GM21447 (cell line): ENCODE measurements around the gene ZMYND8.

Experiments
- ATAC-seq: cut with Tn5 transposase; IDR thresholded peaks from one replicate; pipeline ENCODE4 v1.9.1; 2021; ENCODE audit not compliant: unreplicated experiment

ZMYND8 gene

DNA sequence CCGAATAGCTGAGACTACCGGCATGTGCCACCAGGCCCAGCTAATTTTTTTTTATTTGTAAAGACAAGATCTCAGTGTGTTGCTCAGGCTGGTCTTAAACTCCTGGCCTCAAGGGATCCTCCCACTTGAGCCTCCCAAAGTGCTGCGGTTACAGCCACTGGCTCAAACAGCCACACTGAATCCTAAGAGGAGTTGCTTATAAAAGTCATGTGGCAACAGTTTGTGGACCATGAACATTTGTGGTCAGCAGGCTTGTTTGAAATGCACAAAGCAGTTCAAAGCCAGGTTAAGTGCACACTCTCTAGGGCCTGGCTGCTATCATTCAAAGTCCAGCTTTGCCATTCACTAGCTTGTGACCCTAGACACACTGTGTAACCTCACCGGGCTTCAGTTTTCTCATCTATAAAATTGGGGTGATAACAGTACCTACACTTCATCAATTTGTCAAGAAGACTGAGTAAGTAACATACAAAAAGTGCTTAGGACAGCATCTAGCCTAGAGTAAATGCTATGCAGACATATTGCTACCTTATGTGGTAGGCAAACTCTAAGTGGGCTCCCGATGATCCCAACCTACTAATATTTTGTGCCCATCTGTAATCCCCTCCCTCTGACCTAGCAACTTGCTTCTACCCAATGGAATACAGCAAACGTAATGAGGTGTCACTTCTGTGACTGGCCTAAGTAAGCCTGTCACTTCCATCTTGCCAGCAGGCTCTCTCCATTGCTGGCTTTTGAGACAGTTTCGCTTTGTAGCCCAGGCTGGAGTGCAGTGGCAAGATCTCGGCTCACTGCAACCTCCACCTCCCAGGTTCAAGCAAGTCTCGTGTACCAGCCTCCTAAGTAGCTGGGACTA is 122.9 kb downstream of the ZMYND8 start:
- ATAC-seq = no peak

DNA sequence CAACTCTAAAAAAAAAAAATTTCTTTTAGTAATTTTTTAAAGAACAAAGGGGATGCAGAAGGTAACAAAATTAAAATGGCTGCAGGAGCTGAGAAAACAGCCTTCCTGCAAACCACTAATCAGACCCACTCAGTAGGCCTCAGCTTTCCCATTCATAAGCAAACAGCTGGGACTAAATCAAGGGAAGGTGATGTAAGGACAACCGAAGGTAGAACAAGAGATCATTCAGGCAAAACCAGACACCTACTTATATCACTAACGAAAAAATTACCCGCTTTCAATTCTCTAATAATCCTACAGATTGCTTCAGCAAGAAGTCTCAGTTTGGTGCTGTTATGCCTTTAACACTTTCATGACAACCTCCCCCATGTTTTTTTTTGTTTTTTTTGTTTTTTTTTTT is 124.0 kb downstream of the ZMYND8 start:
- ATAC-seq = no peak

DNA sequence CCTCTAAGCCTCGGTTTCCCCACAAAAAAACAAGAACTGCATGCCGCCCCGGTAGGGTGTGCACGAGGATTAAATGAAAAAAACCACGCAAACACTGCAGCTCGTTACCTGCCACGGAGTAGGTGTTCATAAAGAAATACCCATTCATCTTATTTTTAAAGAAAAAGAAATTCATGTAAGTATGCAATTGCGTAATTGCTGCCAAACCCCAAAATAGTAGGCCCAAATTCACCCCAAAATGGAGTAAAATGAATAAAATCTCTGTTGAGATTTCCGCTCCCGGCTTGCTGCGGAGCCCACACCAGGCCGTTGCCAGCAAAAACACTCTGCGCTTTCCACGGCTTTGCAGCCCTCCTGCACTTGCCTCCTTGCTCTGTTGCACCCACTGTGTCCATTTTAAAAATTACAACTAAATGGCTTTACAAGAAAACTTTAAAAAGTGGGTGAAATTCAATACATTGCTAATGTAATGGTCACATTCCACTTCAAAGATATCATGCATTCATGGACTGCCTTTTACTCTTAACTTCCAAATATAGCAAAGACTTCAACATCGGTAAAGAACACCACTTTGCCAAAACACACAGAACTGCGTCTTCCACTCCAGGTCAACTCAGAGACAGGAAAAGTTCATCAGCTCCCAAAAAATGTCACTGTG is 125.0 kb downstream of the ZMYND8 start:
- ATAC-seq = no peak

GRCh38 chr20:47230811-47231256 is 125.7 kb downstream of the ZMYND8 start:
- ATAC-seq = no peak

DNA sequence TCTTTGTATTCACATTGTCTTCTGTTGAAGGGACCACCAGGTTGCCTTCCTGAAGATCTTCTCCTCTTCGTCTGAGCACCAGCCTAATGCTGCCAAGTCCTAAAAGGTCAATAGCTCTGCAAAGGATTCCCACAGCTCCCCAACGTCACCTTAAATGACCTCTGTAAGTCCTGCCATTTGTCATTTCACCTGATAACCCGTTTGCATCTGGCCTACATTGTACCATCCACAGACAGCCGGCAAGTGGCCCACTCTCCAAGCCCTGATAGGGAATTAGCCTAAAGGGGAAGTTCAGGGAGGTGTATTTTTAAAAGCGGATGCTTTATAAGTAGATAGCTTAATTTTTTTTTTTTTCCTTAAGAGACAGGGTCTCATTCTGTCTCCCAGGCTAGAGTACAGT is 127.8 kb downstream of the ZMYND8 start:
- ATAC-seq = no peak

- ATAC-seq = no peak
Measured at GRCh38 chr20:47227576-47227975, 128.9 kb downstream of the ZMYND8 start.

GRCh38 chr20:47227119-47227518 is 129.4 kb downstream of the ZMYND8 start:
- ATAC-seq = no peak

DNA sequence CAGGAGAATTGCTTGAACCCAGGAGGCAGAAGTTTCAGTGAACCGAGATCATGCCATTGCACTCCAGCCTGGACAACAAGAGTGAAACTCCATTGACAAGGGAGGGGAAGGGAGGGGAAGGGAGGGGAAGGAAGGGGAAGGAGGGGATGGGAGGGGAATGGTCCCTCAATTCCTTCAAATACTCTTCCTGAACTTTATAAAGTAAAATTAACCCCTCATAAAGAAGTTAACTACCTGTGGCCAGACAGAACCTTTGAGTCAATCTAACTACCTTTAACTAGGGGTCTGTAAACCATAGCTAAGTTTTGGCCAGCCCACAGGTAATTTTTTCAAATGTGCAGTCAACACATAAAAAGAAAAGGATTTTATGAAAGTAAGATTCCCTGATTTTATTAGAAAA is 131.0 kb downstream of the ZMYND8 start:
- no peak for ATAC-seq

GRCh38 chr20:47224857-47225256 is 131.6 kb downstream of the ZMYND8 start:
- no peak for ATAC-seq

GRCh38 chr20:47224300-47224791 is 132.2 kb downstream of the ZMYND8 start:
- ATAC-seq = no peak

GRCh38 chr20:47223896-47224295 is 132.6 kb downstream of the ZMYND8 start:
- ATAC-seq = no peak

DNA sequence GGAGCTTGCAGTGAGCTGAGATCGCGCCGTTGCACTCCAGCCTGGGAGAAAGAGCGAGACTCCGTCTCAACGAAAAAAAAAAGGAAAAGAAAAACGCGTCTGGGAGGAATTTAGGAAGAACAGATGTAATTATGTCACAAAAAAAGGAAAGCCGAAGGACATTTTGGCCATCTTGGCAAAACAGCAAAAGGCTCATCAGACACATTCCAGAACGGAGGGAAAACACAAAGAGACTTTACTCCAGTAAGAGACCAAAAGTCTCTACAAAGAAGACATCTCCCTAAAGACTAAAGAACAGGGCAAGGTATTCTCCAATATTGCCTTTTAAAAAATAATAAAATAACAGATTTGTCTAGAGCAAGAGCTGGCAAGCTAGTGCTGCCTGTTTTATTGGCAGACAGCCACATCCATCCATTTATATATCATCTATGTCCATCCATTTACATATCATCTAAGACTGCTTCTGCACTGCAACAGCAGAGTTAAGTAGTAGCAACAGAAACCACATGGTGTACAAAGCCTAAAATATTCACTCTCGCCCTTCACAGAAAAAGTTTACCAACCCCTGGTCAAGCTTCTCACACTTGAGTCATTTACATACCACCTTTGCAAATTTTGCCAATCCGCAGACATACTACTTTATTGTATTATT is 133.9 kb downstream of the ZMYND8 start:
- ATAC-seq = no peak

DNA sequence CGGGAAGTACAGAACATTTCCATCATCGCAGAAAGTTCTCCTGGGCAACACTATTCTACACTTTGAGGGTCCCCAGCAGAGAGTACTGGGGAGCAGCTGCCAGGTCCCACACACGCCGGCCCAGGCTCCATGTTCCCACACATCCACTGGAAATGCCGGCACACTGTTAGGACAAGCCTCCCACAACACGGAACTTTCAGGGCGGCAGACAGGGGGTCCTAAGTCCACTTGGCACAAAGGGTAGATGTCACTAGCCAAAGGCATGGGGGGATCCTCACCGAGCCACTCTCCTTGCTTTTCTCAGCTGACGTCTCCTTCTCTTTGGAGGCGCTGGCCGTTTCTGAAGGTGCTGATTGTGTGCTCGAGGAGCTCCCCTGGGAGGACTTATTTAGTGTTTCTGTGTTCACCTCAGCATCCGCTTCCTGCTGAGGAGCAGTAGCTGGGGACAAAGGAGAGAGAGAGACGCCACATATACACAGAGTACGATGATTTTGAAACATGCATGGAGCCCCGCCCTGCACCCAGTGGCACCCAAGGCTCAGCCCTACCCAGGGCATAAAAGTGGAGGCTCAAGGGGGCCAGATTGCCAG is 135.4 kb downstream of the ZMYND8 start:
- no peak for ATAC-seq

- no peak for ATAC-seq
Measured at GRCh38 chr20:47220161-47220582, 136.3 kb downstream of the ZMYND8 start.

GRCh38 chr20:47217482-47218446 is 138.7 kb downstream of the ZMYND8 start:
- ATAC-seq = no peak

DNA sequence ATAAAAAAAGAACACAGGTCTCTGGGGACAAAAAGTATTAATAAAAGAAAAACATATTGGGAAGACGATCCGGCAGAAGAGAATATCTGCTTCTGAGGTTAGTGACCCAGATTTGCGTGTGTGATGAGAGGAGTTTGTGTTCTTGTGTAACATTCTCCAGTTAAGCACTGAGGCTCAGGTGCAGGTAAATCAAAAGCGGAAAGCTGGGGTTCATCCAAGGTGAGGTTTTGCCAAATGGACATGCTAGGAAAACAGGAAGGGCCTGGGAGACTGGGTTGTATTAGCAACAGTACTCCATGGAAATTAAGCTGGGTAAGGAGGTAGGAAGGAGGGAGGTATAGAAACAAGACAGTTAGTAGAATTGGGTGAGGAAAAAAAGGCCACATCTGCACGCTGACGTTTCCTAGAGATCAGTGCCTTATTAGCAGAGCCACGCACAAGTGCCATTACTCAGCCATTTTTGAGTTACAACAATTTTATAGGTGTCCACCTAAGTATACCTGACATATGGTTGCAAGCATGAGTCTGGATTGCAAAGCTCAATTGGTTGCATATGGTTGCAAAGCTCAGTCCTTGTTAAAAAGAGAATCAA is 139.6 kb downstream of the ZMYND8 start:
- ATAC-seq = no peak

DNA sequence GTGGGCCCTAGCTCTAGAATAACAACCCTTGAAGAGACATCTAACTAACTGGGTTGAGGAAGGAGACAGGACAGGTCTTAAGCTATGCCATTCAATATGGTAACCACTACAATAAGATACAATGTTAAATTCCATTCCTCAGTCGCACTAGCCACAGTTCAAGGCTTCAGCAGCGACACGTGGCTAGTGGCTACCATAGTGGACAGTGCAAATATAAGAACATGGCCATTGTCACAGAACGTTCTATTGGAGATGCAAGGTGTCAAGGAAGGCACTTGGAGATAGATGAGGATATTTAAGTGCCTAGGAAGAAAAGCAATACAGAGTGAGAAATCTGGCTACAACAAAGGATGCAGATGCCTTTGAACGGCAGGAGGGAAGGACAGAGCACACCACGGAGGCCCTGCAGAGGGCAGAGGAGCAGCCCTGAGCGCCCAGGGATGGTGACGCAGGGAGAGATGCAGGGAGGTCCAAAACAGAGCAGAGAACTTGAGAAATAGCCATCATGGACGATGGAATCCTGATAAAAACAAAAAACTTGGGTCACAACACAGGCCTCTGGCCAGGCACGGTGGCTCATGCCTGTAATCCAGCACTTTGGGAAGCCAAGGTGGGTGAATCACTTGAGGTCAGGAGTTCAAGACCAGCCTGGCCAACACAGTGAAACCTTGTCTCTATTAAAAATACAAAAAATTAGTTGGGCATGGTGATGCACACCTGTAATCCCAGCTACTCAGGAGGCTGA is 140.7 kb downstream of the ZMYND8 start:
- no peak for ATAC-seq

GRCh38 chr20:47213966-47214365 is 142.5 kb downstream of the ZMYND8 start:
- no peak for ATAC-seq

DNA sequence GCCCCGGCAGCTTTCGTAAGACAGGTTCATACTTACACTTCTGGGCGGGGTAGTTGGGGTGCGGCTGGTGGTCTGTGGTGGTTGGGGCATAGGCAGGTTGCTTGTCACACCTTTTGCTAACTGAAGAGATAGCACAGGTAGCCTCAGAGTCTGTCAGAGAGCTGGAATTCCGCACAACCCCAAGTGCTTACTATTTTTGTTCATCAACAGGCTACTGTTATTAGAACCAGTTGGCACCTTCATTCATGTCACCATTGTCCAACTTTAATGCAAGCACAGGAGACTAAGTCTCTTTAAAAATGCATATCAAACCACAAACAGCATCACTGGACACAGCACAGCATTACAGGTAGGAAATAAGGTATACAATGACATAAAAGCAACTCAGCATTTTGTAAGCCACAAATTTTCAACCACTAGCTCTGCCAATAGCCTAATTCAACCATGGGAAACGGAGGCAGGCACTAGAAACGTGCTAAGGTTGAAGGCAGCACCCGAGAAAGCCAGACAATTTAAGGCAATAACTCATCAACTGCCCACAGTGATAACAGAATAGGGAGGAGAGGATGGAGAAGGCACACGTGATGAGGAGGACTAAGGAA is 143.8 kb downstream of the ZMYND8 start:
- no peak for ATAC-seq
